Mesenchymal stem cell (in vitro differentiated cells and primary cell): ENCODE data around the gene CPNE8.

Experiments
- DNase-seq: peaks from one replicate; pipeline ENCODE4 v3.0.0-alpha.2; 2013
- H2AFZ ChIP-seq: one replicate; pipeline ENCODE4 v1.6.1; 2013; ENCODE audit warnings: low read depth, mild to moderate bottlenecking, control low read depth, inconsistent platforms, low read length, moderate library complexity
- H2AK5ac ChIP-seq: 2 replicates; pipeline ENCODE4 v1.6.1; 2013; ENCODE audit warnings: low read length, moderate library complexity, mild to moderate bottlenecking, inconsistent platforms; ENCODE audit not compliant: severe bottlenecking
- H2BK120ac ChIP-seq: one replicate; pipeline ENCODE4 v1.6.1; 2013; ENCODE audit warnings: low read depth, mild to moderate bottlenecking, inconsistent platforms, low read length, moderate library complexity
- H2BK12ac ChIP-seq, 2 experiments: one replicate each; pipeline ENCODE4 v1.6.1; 2013; ENCODE audit warnings: inconsistent platforms in 2 of 2, low read length in 2 of 2, mild to moderate bottlenecking in 2 of 2, moderate library complexity in 2 of 2, control low read depth in 1 of 2
- H2BK15ac ChIP-seq: one replicate; pipeline ENCODE4 v1.6.1; 2013; ENCODE audit warnings: mild to moderate bottlenecking, low read depth, inconsistent platforms; ENCODE audit not compliant: poor library complexity, severe bottlenecking
- H2BK5ac ChIP-seq: 2 replicates; pipeline ENCODE4 v1.6.1; 2013; ENCODE audit warnings: low read depth, mild to moderate bottlenecking, low read length, control low read depth, inconsistent platforms; ENCODE audit not compliant: poor library complexity, severe bottlenecking
- H3K14ac ChIP-seq, 2 experiments: one replicate each; pipeline ENCODE4 v1.6.1; 2013; ENCODE audit warnings: inconsistent platforms in 2 of 2, low read length in 2 of 2, control low read depth in 1 of 2, mild to moderate bottlenecking in 1 of 2, moderate library complexity in 1 of 2
- H3K18ac ChIP-seq, 2 experiments: one replicate each; pipeline ENCODE4 v1.6.1; 2013; ENCODE audit warnings: inconsistent platforms in 2 of 2, low read length in 2 of 2, control low read depth in 1 of 2, low read depth in 1 of 2, mild to moderate bottlenecking in 1 of 2
- H3K23ac ChIP-seq, 2 experiments: one replicate each; pipeline ENCODE4 v1.6.1; 2013; ENCODE audit warnings: inconsistent platforms in 2 of 2, low read length in 2 of 2, mild to moderate bottlenecking in 2 of 2, moderate library complexity in 2 of 2, control low read depth in 1 of 2
- H3K27ac ChIP-seq: 2 replicates; pipeline ENCODE4 v1.5.1; 2013; ENCODE audit warnings: mild to moderate bottlenecking, moderate library complexity, low read length, control low read depth, inconsistent platforms; ENCODE audit not compliant: poor library complexity, severe bottlenecking
- H3K27me3 ChIP-seq, 2 experiments: 2 replicates each; pipeline versions ENCODE4 v1.6.1 to v1.7.0; 2013; ENCODE audit warnings: low read length in 2 of 2, mild to moderate bottlenecking in 2 of 2, moderate library complexity in 2 of 2, control low read depth in 1 of 2, inconsistent platforms in 1 of 2; ENCODE audit not compliant: control insufficient read depth in 1 of 2, insufficient read depth in 1 of 2
- H3K36me3 ChIP-seq, 2 experiments: 2 replicates each; pipeline versions ENCODE4 v1.6.1 to v1.7.0; 2013; ENCODE audit warnings: low read length in 2 of 2, control low read depth in 1 of 2, inconsistent platforms in 1 of 2, low read depth in 1 of 2, mild to moderate bottlenecking in 1 of 2; ENCODE audit not compliant: insufficient read depth in 2 of 2, control insufficient read depth in 1 of 2
- H3K4ac ChIP-seq, 2 experiments: one replicate each; pipeline ENCODE4 v1.6.1; 2013; ENCODE audit warnings: inconsistent platforms in 2 of 2, low read length in 2 of 2, mild to moderate bottlenecking in 2 of 2, moderate library complexity in 2 of 2, control low read depth in 1 of 2, low read depth in 1 of 2
- H3K4me1 ChIP-seq: 2 replicates; pipeline ENCODE4 v1.6.1; 2013; ENCODE audit warnings: low read depth, low read length, control low read depth; ENCODE audit not compliant: control insufficient read depth, insufficient read depth
- H3K4me2 ChIP-seq: 2 replicates; pipeline ENCODE4 v1.6.1; 2013; ENCODE audit warnings: low read length, mild to moderate bottlenecking, inconsistent platforms; ENCODE audit not compliant: poor library complexity, severe bottlenecking
- H3K4me3 ChIP-seq, 2 experiments: 2 replicates each; pipeline versions ENCODE4 v1.5.1 to v1.7.0; 2013; ENCODE audit warnings: low read length in 2 of 2, mild to moderate bottlenecking in 2 of 2, control low read depth in 1 of 2, low read depth in 1 of 2; ENCODE audit not compliant: insufficient read depth in 1 of 2
- H3K79me1 ChIP-seq: replicated peaks from 2 replicates; pipeline ENCODE4 v1.6.1; 2013; ENCODE audit warnings: mild to moderate bottlenecking, control low read depth, low read length, inconsistent platforms; ENCODE audit not compliant: poor library complexity, severe bottlenecking
- H3K9ac ChIP-seq: 2 replicates; pipeline ENCODE4 v1.7.0; 2013; ENCODE audit warnings: mild to moderate bottlenecking, low read length, moderate library complexity
- H3K9me3 ChIP-seq: 2 replicates; pipeline ENCODE4 v1.7.0; 2013; ENCODE audit warnings: mild to moderate bottlenecking, low read length; ENCODE audit not compliant: control insufficient read depth
- H4K8ac ChIP-seq: one replicate; pipeline ENCODE4 v1.6.1; 2013; ENCODE audit warnings: inconsistent platforms, mild to moderate bottlenecking, low read length, moderate library complexity
- H4K91ac ChIP-seq: one replicate; pipeline ENCODE4 v1.6.1; 2013; ENCODE audit warnings: mild to moderate bottlenecking, low read length, inconsistent platforms
- WGBS: methylation state at CpG from one replicate; pipeline ENCODE4 v1.1.7; 2013; ENCODE audit warnings: mixed read lengths; 5-methylcytosine and 5-hydroxymethylcytosine counted together

CPNE8 gene

GRCh38 chr12:38638401-38638800, 267.0 kb downstream of the CPNE8 start:
- no peak overlapping the region for H3K18ac ChIP-seq
- 83% methylated on average over 2 of the region's 2 CpGs for WGBS
- H3K4me1 ChIP-seq = no peaks in the 10 kb centered on the region
- no peak overlapping the region for H3K23ac ChIP-seq
- H3K4me3 ChIP-seq = no peak overlapping the region
- H2BK120ac ChIP-seq = no peak overlapping the region
- H2AK5ac ChIP-seq = no peak overlapping the region
- no peak overlapping the region for H4K8ac ChIP-seq
- H3K36me3 ChIP-seq = no peaks in the 10 kb centered on the region
- DNase-seq = no peak
- no peak overlapping the region for H3K9ac ChIP-seq
- H3K4me2 ChIP-seq = no peak overlapping the region
- H3K9me3 ChIP-seq = no peaks in the 10 kb centered on the region
- H3K4ac ChIP-seq = no peak overlapping the region
- no peak overlapping the region for H2BK5ac ChIP-seq
- H3K79me1 ChIP-seq = no peaks in the 10 kb centered on the region
- no peak overlapping the region for H2BK12ac ChIP-seq
- H3K14ac ChIP-seq = no peak overlapping the region
- H2AFZ ChIP-seq = no peak overlapping the region
- H3K27ac ChIP-seq = no peak overlapping the region
- H3K27me3 ChIP-seq = no peaks in the 10 kb centered on the region
- H2BK15ac ChIP-seq = no peak overlapping the region
- H4K91ac ChIP-seq = no peak overlapping the region

GRCh38 chr12:38633511-38633910, 271.9 kb downstream of the CPNE8 start:
- Histone ChIP-seq H3K4ac (no peak overlapping the region), H4K8ac (no peak overlapping the region), H3K4me2 (no peak overlapping the region), H3K79me1 (no peaks in the 10 kb centered on the region), H3K18ac (no peak overlapping the region), H2AK5ac (no peak overlapping the region), H3K4me1 (no peaks in the 10 kb centered on the region), H2BK5ac (no peak overlapping the region), H3K14ac (no peak overlapping the region), H3K9me3 (no peaks in the 10 kb centered on the region), H3K27ac (no peak overlapping the region), H4K91ac (no peak overlapping the region), H3K36me3 (no peaks in the 10 kb centered on the region), H3K9ac (no peak overlapping the region), H2BK12ac (no peak overlapping the region), H3K27me3 (no peaks in the 10 kb centered on the region), H2BK15ac (no peak overlapping the region), H3K23ac (no peak overlapping the region), H2AFZ (no peak overlapping the region), H2BK120ac (no peak overlapping the region), H3K4me3 (no peak overlapping the region)
- DNase-seq = no peak
- 39% methylated on average over 1 of the region's 4 CpGs for WGBS

GRCh38 chr12:38629064-38629463, 276.3 kb downstream of the CPNE8 start:
- Histone ChIP-seq H3K4me2 (no peak overlapping the region), H3K9ac (no peak overlapping the region), H2BK120ac (no peak overlapping the region), H2BK15ac (no peak overlapping the region), H2AFZ (no peak overlapping the region), H3K18ac (no peak overlapping the region), H3K79me1 (no peaks in the 10 kb centered on the region), H3K23ac (no peak overlapping the region), H4K8ac (no peak overlapping the region), H3K4me1 (no peaks in the 10 kb centered on the region), H4K91ac (no peak overlapping the region), H2BK12ac (no peak overlapping the region), H3K9me3 (no peaks in the 10 kb centered on the region), H2BK5ac (no peak overlapping the region), H3K4me3 (no peak overlapping the region), H3K14ac (no peak overlapping the region), H2AK5ac (no peak overlapping the region), H3K36me3 (no peaks in the 10 kb centered on the region), H3K27ac (no peak overlapping the region), H3K4ac (no peak overlapping the region), H3K27me3 (no peaks in the 10 kb centered on the region)
- no CpG with 5 or more reads among the region's 2 CpGs for WGBS
- DNase-seq = no peak

GRCh38 chr12:38628288-38628687, 277.1 kb downstream of the CPNE8 start:
- no peak overlapping the region for H2BK120ac ChIP-seq
- no peak overlapping the region for H4K8ac ChIP-seq
- no peak overlapping the region for H3K27ac ChIP-seq
- H3K27me3 ChIP-seq = no peaks in the 10 kb centered on the region
- no peak overlapping the region for H2BK12ac ChIP-seq
- H3K36me3 ChIP-seq = no peaks in the 10 kb centered on the region
- no peak overlapping the region for H3K4me2 ChIP-seq
- no peak overlapping the region for H3K4ac ChIP-seq
- no peak overlapping the region for H4K91ac ChIP-seq
- no peaks in the 10 kb centered on the region for H3K9me3 ChIP-seq
- H3K23ac ChIP-seq = no peak overlapping the region
- H3K79me1 ChIP-seq = no peaks in the 10 kb centered on the region
- no peak for DNase-seq
- no peak overlapping the region for H3K9ac ChIP-seq
- H2AFZ ChIP-seq = no peak overlapping the region
- H2BK15ac ChIP-seq = no peak overlapping the region
- no peak overlapping the region for H3K14ac ChIP-seq
- no peak overlapping the region for H2BK5ac ChIP-seq
- no peaks in the 10 kb centered on the region for H3K4me1 ChIP-seq
- H3K4me3 ChIP-seq = no peak overlapping the region
- H3K18ac ChIP-seq = no peak overlapping the region
- H2AK5ac ChIP-seq = no peak overlapping the region
